ENCODE data around the gene DNM3.

The DNM3 gene

DNA sequence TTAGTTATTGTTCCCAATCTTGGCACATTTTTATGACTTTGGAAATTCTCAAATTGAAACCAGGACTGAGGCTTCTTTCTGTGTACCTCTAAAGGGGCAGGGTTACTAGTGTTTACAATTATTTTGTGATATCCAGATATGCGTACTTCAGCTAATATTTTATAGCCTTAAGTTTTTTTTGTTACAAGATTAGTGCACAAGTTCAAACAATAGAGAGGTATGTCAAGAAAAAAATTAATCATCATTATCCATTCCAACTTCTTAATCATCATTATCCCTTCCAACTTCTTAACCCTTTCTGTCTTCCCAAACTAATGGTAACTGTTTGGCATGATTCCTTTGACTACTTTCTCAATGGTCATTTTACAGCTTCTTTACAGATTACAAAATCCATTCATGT, 306.2 kb downstream of the DNM3 start:
- Histone ChIP-seq H3K36me3 (replicated peaks) (no peaks in the 10 kb centered on the region), H3K4me3 (ENCODE audit: low read depth, low read length) (no peak overlapping the region), H3K27ac (no peak overlapping the region), H3K27me3 (replicated peaks) (no peaks in the 10 kb centered on the region)
- no peak for DNase-seq
- in situ Hi-C loops (cut with HindIII; ENCODE audit: low pct_ligation_motif_present, low sequenced_read_pairs), result no loop called here
- no peak for TF ChIP-seq CTCF (IDR thresholded peaks at IDR 0.05; ENCODE audit: low read depth, low read length, missing control alignments)

GRCh38 chr1:172148213-172148612, 306.9 kb downstream of the DNM3 start:
- in situ Hi-C loops (cut with HindIII; ENCODE audit: low pct_ligation_motif_present, low sequenced_read_pairs), result no loop called here
- no peak for DNase-seq
- no peaks in the 10 kb centered on the region for H3K36me3 ChIP-seq (replicated peaks)

DNA sequence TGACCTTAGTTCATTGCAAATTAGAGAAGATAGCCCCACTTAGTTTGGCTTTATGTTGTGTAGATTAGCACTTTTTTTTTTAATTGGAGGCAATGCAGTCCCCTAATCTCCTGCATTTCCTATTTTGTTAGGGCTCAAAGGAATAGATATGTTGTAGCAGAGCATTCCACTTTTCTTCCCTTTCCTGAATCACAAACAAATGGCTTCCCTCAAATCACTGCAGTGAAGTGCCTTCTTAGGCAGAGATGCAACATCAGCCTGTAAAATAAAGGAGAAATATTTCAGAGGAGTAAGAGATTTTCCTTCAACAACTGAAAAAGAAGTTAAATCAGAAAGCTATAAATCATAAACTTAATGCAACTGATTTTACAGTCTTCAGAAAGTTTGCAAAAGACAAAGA, 307.4 kb downstream of the DNM3 start:
- no peaks in the 10 kb centered on the region for H3K27me3 ChIP-seq (replicated peaks)
- no peak overlapping the region for H3K27ac ChIP-seq
- TF ChIP-seq CTCF (IDR thresholded peaks at IDR 0.05; ENCODE audit: low read depth, low read length, missing control alignments), result no peak
- no peak for DNase-seq
- H3K4me3 ChIP-seq (ENCODE audit: low read depth, low read length), result no peak overlapping the region
- H3K36me3 ChIP-seq (replicated peaks), result no peaks in the 10 kb centered on the region
- in situ Hi-C loops (cut with HindIII; ENCODE audit: low pct_ligation_motif_present, low sequenced_read_pairs), result no loop called here

More at GRCh38 chr1:172148213-172148612, 306.9 kb downstream of the DNM3 start:
- Histone ChIP-seq H3K27ac (no peak overlapping the region), H3K27me3 (replicated peaks) (no peaks in the 10 kb centered on the region), H3K4me3 (ENCODE audit: low read depth, low read length) (no peak overlapping the region)
- no peak for TF ChIP-seq CTCF (IDR thresholded peaks at IDR 0.05; ENCODE audit: low read depth, low read length, missing control alignments)

- H3K27me3 ChIP-seq (replicated peaks), result no peaks in the 10 kb centered on the region
- H3K4me3 ChIP-seq (ENCODE audit: low read depth, low read length), result no peak overlapping the region
- no peak for TF ChIP-seq CTCF (IDR thresholded peaks at IDR 0.05; ENCODE audit: low read depth, low read length, missing control alignments)
- in situ Hi-C loops (cut with HindIII; ENCODE audit: low pct_ligation_motif_present, low sequenced_read_pairs), result no loop called here
- no peak overlapping the region for H3K27ac ChIP-seq
- no peaks in the 10 kb centered on the region for H3K36me3 ChIP-seq (replicated peaks)
- no peak for DNase-seq
Observed at GRCh38 chr1:172149346-172149745, 308.0 kb downstream of the DNM3 start.

- no peak overlapping the region for H3K4me3 ChIP-seq (ENCODE audit: low read depth, low read length)
- no peaks in the 10 kb centered on the region for H3K27me3 ChIP-seq (replicated peaks)
- no peaks in the 10 kb centered on the region for H3K36me3 ChIP-seq (replicated peaks)
- H3K27ac ChIP-seq, result peak overlapping the region; percentile 66
- no peak for DNase-seq
- in situ Hi-C loops (cut with HindIII; ENCODE audit: low pct_ligation_motif_present, low sequenced_read_pairs), result no loop called here
- TF ChIP-seq CTCF (IDR thresholded peaks at IDR 0.05; ENCODE audit: low read depth, low read length, missing control alignments), result no peak
Observed at GRCh38 chr1:172154551-172154950, 313.3 kb downstream of the DNM3 start.

DNA sequence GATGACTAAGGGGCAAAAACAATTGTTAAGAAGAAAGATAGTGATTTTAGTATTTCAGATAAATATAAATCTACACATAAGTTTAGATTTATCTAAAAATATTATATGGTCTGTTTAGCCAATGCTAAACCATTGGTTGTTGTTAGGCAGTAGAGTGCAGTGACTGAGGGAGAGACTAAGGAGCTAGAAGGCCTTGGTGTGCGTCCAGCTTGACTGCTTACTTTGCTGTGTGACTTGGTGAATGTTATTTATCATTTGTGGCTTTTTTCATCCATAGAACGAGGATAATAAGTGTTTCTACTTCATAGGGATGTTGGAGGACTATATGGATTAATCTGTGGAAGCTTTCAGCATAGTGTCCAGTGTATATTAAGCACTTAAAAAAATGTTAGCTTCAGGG, 314.5 kb downstream of the DNM3 start:
- H3K27ac ChIP-seq, result no peak overlapping the region

More for the DNA sequence above, 314.5 kb downstream of the DNM3 start:
- no peak overlapping the region for H3K4me3 ChIP-seq (ENCODE audit: low read depth, low read length)
- TF ChIP-seq CTCF (IDR thresholded peaks at IDR 0.05; ENCODE audit: low read depth, low read length, missing control alignments), result no peak
- in situ Hi-C loops (cut with HindIII; ENCODE audit: low pct_ligation_motif_present, low sequenced_read_pairs), result no loop called here
- DNase-seq, result no peak
- H3K36me3 ChIP-seq (replicated peaks), result no peaks in the 10 kb centered on the region
- H3K27me3 ChIP-seq (replicated peaks), result no peaks in the 10 kb centered on the region

Measured in brain microvascular endothelial cell (primary cell).